NCI-H524 treated with DMSO at 0.1 percent for 48 hours (cell line): ENCODE results near the gene GRIN2C.
A peak's percentile ranks its signal among the peaks of the same experiment; 100 is the strongest.

Source experiments
- DNase-seq: peaks from one replicate; lab custom pipeline; 2025; lab: John Stamatoyannopoulos, UW

The GRIN2C gene

DNA sequence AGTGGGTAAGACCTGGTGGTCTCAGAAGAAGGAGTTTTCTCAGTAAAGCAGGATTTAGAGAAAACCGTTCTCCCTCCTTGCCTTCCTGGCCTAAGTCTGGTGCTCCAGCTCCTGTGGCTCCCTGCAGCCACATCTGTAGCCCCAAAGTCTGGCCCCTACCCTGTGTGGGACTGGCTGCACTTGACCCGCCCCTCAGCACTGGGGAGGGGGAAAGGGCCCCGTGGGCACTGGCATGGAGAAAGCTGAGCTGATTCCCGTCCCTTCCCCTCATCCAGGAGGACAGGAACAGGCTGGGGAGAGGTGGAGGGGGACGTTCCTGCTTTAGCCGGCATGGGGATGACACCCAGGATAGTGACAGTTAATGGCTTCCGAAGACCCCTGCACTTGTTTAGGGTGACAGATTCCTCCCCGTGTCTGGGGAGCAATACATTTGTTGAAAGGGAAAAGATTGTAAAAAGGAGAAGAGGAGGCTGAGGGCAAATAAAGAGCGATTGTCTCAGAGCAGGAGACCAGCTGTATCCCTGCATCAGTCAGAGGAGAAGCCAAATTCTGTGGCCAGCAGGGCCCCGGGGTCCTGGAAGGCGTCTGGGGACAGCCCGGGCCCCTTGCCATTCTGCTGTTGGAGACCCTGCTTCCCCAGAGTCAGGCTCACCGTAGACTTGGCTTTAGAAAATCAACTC is 37.9 kb downstream of the GRIN2C start:
- no peak for DNase-seq

DNA sequence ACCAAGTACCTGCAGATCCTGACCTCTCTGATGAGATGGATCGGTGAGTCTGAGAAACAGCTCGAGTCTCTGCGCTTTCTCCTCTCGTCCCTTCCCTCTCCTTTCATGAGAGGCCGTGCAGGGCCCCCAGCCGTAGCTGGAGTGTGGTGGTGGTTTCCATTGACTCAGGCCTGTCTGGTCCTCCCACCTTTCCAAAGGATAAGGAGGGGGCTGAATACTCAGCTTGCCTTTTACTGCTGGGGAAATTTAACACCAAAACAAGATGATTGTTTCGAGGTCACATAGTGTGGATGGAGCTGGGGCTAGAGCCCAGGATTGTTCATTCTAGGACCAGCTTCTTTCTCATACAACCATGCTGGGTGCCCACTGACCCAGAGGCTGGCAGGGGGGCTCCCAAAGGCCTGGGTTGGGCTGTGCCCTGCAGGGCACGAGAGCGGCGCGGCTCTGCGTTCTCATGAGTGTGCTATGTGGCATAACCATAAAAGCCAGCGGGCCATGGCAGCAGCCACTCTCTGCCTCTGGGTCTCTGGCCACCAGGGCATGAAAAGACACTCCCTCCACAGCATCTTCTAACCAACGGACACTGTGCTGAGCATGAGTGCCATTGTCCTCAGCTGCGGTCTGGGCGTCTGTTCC is 39.8 kb downstream of the GRIN2C start:
- DNase-seq, result no peak

DNA sequence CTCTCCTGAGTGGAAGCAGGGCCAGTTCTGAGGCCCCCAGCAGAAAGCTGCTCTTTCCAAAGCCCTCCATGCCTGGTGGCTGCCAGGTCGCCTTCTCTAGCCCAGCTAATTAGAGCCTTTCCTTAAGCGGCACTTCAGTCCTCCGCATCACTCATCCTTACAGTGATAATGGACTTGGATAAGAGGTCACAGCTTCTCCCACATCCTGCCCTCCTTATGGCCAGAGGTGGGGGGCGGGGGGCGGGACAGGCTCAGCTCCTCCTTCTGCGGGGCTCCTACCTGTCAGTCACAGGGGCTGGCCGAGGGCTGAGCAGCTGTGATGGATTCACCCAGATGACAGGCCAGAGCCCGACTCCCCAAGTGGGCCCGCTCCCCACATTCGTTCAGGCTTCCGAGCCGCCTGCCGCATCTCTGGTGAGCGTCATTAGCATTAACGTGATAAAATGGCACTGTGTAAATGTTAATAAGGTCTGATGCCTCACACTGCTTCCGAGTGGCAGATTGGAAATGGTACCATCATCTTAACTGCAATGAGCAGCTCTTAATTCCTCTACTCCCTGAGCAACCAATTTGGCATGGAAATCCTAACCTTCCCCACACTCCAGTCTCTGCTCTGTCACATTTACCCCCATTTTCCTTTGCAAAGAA is 41.3 kb downstream of the GRIN2C start:
- DNase-seq, result no peak

DNA sequence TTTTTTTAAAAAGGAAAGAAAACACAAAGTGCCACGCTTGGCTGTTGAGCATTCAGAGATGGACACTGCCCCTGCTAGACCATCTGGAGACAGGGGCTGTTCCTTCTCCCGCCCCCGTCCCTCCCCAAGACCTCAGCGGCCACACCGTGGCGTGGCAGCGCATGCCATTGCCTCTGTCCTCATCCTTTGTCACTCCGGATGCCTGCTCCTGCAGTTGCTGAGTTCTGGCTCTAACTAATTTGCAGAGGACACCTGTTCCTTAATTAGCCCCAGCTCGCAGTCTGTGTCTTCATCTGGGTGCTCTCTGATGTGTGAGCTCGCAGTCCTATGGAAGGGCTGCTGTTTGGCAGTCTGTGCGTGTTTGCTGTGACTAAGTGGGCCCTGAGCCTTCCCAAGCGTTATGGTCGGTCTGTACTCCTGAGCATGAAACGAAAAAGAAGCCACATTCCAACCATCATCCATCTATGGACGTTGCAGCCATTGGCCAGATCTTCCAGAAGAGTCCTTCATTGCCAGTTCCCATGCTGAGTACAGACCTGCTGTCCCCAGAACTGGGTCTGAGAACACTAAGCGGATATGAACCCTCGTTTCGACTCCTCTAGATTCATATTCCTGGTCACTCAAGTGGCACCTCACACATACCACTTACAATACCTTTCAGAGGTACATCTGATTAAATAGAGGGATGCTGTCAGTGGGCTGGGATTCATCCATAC is 42.6 kb downstream of the GRIN2C start:
- DNase-seq, result peak; percentile 49

DNA sequence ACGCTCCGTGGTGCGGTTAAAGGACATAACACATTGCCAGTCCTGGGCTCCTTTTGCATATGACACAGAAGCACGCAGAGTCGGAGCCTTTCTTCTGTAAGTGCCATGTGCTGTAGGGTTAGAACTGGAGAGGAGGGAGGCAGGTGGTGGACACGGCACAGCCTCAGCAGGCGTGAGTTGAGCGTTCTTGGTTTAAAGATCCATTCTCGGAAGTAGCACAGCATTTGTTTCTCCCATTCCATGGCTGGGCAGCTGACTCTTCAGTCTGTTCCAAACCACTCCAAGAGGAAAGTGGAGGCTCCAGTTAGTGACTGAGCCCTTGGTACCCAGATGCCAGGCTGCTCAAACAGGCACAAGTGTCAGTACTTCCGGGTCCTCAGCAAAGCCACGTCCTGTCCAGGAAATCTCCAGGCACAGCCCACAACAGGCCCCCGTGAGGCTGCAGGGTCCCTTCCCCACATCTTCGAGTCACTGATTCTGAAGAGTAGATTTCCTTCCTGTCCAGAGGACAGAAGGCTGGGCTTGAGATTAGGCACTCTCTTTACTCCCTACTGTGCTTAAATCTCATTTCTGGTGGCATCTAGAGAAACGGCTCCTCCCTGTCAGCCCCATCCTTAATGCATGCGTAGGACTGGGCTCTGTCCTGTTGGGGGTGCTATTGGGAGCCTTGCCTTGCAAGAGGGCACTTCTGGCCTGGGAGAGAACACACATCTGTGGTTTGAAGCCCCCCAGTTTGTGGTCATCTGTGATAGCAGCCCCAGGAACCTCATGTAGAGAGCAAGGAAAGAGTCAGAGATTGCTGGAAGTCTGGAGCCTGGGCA is 43.9 kb downstream of the GRIN2C start:
- no peak for DNase-seq

DNA sequence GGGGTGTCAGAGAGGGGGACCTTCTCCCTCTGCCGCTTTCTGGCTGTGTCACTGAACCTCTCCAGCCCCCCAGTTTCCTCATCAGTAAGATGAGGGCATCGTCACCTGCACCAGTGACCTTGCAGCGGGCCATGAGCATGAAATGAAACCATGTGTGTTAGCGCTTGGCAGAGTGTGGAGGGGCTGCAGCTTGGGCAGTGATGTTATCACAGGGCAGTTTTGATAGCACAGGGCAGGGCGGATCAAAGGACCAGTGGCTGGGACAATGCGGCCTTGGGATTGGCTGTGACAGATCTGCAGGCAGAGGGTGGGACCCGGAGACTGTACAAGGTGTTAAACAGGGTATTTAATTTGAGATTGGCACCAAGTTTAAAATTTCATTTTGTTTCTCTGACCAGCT is 44.6 kb downstream of the GRIN2C start:
- DNase-seq, result no peak

DNA sequence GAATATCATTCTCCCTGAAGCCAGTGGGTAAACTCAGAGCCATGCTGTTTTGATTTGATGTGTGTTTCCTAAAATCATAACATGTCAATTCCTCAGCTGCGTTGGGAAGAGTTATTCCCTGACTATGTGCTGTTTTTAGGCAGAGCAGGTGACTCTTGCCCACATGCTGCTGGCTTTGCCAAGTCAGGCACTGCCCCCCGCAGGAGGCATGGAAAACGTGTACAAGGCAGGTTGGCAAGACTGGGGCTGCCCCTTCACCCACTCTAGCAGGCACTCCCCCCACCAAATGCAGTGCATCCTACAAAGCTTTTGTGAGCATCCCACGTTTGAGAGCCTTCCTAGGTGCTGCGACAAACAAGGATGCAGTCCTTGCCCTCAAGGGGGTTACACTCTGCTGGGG is 45.2 kb downstream of the GRIN2C start:
- no peak for DNase-seq

DNA sequence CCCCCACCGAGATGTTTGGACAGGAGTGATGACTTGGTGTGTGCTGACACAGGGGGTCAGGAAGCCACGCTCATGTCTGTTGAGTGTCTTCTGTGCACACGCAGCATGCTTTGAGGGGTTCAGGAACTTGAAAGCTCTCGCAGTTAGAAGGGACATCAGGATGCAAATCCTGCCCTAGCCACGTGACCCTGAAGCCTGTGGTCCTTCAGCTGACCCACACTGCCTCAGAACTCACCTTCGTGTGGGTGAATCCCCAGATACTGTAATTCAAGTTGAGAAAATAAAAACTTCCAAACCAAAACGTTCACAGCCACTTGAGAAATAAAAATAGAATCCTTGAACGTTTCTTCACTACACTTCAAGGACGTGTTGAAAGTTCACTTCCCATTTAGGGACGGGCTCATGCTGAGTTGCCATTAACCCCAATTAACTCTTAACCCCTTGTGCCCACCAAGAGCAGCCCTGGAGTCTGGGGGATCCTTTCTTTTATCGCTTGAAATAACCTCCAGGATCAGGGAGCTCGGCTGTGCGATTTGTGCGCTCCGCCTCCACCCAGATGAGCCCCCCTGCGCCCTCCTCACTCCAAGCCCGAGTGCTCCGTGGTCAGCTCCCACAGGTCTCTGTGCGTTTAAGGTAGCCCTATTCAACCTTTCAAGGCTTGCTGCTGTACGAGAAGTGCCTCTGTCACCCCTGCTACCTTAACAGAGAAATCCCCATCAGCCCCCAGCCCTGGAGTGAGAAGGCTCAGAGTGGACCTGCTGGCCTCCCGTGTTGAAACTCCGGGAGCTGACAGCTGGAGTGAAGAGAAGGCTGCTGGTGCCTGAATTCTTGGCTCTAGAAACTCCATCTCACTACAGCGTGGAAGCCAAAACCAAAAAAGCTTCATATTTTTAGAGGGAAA is 47.3 kb downstream of the GRIN2C start:
- DNase-seq, result no peak

DNA sequence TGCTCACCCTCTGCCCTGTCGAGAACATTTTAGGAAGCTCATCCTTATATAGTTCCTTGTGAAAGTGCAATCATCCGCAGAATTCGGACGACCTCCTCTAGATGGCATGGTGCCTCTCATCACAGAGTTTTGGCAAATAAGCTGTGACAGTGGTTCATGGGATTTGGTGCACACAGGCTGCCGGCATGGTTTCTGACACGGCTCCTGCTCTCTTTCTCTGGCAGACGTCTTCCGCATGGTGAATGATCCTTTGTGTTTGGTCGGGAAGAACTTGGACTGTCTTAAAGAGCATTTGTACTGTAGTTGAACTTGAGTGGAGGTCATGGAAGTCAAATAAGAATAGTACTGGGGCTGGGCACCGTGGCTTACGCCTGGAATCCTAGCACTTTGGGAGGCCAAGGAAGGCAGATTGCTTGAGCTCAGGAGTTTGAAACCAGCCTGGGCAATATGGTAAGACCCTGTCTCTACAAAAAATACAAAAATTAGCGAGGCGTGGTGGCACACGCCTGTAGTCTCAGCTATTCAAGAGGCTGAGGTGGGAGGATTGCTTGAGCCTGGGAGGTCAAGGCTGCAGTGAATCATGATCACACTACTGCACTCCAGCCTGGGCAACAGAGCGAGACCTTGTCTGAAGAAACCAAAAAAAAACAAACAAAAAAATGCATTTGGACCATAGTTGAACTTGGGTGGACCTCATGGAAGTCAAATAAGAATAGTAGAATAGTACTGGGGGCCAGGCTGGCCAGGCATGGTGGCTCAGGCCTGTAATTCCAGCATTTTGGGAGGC is 48.8 kb downstream of the GRIN2C start:
- DNase-seq, result no peak

DNA sequence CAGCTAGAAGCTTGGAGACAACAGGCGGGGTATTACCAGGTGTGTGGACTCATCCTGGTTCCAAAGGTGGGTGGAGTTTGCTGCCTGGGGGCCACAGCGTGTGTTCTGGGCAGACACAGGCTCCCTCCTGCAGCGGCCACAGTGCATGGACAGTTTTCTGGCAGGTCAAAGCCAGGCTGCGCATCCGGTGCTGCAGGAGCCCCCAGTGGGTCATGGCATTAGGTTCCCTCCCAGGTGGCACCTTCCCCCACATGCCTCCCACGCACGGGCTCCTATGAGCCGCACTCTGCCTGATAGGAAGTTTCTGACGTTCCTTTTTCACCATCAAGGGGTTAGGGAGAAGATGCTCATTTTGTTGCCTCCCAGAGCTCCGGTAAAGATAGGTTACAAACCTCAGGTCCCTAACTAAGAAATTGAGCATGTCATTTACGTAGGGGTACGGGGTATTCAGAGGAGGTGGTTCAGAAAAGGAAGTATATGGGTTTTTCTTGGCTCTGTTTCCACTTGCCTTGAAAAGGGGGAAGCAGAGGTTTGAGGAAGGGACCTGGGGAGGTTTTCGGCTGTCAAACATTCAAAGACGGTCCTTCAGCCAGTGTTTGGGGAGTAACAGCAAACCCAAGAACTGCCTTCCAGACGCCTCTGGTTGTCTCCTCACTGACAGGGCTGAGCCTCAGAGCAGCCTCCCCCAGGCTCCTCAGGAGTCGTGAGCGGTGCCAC is 50.8 kb downstream of the GRIN2C start:
- DNase-seq, result no peak

DNA sequence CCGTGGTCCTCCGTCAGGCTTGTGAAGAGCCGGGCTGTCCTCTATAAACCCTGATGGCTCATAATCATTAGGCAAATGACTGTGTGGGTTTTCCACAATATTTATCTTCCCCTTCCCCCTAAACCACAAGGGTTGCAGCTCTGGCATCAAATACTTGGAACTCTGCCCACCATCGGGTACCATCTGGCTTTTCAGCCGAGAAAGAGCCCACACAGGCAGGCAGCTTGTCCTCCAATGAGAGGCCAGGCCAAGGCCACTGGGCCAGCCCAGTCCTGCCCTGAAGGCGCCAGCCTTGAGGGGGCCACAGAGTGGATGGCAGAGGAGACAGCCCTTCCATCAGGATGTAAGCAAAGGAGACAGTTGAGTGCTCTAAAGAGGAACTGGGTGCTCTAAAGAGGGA is 51.8 kb downstream of the GRIN2C start:
- DNase-seq, result peak; percentile 99

DNA sequence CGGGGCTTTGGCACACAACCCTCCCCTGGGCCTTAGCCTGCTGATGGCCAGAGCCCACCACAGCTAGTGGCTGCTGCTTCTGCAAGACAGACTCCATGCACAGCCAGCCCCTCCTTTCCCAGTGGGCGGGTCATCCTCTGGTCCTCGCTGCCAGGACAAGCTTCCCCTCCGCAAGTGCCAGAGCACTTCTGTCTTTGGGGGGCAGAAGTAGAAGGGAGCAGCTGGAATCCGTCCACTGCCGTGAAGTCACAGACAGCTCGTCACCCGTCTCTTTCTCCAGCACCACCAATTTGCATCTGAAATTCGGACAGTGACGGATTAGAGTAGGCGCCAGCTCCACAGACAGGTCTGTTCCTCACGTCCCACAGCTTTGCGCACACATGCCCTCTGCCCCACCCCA is 52.2 kb downstream of the GRIN2C start:
- peak; percentile 76 for DNase-seq

DNA sequence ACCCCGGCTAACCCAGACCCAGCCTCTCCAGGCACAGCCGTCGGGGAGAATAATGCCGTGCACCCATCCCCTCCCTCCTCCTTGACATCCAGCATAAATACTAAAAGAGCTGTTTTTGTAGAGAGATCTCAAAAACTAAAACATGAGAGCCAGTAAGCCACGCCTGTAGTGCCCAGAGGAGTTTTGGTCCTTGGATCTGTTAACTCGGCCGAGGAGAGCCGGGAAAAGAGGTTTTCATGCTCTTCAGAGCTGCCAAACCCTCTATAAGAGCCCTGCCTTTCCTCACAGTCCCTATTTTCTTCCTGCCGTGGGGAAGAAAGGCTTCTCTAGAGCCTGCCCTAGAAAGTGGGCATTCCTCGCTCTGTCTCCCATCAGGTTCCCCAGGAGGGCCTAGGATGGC is 53.4 kb downstream of the GRIN2C start:
- no peak for DNase-seq

DNA sequence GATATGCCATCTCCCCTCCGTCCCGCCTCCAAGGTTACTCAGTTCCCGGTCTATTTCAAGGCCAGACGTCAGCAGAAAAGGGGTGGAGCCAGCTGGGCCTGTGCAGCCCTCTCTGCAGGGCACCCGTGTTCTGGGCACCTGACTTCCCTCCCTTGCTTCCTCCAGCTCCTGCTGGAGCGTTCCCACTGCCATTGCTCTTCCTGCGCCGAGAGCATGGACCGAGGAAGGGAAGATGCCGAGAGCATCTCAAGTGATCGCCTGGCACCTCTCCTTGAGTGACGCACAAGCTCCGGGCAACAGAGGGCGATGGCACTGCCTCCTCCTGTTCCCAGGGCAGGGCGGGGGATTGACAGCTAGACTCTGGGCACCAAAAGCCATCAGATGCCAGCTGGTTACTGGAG is 54.1 kb downstream of the GRIN2C start:
- no peak for DNase-seq

DNA sequence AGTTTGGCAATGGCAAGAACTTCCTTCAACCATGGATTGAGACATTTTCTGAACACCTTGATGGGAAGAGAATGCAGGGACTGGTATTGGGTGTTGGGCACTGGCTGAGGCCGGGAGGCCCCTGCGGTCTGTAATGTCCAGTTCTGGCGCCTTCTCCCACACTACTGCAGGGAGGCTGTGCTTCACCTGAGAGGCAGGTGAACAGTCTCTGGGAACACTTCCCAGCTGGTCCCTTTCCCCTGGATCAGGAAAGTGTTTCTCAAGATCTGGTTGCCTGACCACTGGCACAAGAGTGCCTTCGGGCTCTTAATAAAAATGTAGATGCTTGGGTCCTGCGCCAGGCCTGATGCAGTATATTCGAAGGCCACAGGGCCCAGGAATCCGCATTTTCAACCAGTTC is 55.0 kb downstream of the GRIN2C start:
- no peak for DNase-seq

DNA sequence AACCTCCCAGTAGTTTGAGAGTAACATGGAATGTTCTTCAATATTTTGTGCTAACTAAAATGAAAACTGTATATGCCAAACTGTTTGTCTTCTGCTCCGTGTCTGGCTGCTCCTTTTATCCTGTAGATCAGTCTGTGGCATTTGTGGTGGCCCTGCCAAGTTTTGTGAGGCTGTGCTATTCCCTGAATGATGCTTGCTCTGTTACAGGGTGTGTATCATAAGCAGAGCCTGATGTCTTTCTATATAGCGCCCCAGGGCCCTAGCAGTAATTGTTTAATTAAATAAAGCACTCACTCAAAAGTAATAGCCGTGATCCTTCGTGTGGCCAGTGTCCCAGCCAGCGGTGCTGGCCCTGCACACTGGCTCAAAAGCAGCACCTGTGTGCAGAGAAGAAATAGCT is 55.7 kb downstream of the GRIN2C start:
- no peak for DNase-seq

DNA sequence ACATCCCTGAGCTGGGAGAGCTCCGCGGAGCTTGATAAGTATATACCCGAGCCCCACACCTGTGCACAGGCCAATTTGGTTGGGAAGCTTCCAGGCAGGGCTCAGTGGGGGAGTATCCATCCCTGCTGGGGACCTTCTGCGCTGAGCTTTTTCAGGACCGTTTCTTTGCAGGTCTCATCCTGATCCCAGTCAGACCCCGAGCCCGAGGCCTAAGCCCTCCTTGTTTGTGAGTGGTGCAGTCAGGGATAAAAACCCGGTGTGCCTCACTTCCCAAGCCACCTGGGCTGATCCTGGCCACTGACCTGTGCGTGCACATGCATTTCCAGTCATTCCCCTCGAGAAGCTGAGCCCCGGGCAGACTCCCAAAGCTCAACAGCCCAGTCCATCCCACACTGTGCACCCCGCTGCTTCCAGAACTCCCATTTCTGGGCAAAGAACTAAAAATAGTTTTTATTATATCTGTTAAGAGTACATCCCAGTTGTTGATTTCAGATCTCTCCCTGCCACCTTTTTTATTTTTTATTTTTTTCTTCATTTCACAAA is 56.2 kb downstream of the GRIN2C start:
- DNase-seq, result no peak

DNA sequence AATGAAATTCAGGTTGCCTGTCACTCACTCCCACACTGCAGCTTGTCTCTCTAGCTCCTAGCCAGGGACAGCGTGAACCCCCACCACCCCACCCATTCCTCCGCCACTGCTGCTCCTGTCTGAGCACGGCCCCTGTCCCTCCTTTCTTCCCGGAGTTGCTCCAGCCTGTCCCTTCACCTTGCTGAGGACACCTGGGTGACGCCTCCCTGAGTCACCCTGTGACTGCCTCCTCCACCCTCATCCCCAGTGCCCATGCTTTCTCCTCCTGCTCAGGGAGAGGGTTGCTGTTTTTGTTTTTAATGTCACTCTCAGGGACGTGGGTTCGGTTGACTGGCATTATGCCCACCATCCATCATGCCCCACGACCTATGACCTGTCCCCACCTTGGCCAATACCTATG is 57.8 kb downstream of the GRIN2C start:
- DNase-seq, result no peak

DNA sequence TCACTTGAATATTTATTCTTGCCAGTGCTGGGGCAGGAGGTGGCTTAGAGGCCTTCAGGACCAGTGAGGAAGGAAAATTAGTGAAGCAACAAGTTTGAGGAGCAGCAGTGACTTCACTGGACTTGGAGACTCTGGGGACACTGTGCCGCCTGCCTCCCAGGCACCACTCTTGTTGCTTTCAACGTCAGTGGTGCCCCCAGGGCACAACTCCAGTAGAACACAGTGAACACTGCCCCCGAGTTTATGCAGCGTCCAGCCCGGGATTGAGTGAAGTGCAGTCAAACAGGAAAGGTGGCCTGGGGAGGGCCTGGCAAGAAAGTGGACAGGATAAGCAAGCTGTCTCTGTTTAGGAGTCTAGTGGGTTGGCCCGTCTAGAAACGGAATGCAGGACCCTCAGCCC is 59.2 kb downstream of the GRIN2C start:
- DNase-seq, result no peak
